ENCODE data around the gene CD47. TPM values are rescaled to one million over a fixed set of nuclear protein-coding genes. Genes with fewer than 3 reads are reported as not detected.

CD47 gene
- total RNA-seq, 1 donor from 2014 or later: 102 TPM

GRCh38 chr3:108035751-108036150 lies 55.1 kb downstream of the CD47 start:
- Mint-ChIP-seq H3K27me3 (ENCODE audit: insufficient read depth, low read depth) (peaks cover 7% of the 10 kb centered on the region), H3K9me3 (no peaks in the 10 kb centered on the region), H3K4me3 (no peak overlapping the region), H3K4me1 (peaks cover 37% of the 10 kb centered on the region), H3K27ac (no peak overlapping the region), H3K36me3 (no peaks in the 10 kb centered on the region)
- no peak overlapping the region for H2AFZ ChIP-seq (replicated peaks)
- H3K79me2 ChIP-seq (ENCODE audit: low read depth): no peaks in the 10 kb centered on the region
- H3K9me3 ChIP-seq (ENCODE audit: low read depth): no peaks in the 10 kb centered on the region
- TF ChIP-seq EZH2 (IDR thresholded peaks at IDR 0.05): no peak
- H3K27me3 ChIP-seq: no peaks in the 10 kb centered on the region
- no peaks in the 10 kb centered on the region for H3F3A ChIP-seq (ENCODE audit: low read depth)
- H4K20me1 ChIP-seq (ENCODE audit: low read depth): no peaks in the 10 kb centered on the region
- H3K4me2 ChIP-seq: no peak overlapping the region
- DNase-seq (ENCODE audit: low spot score): no peak
- peaks cover 9% of the 10 kb centered on the region for H3K4me1 ChIP-seq
- H3K4me3 ChIP-seq: no peak overlapping the region
- H3K9ac ChIP-seq: no peak overlapping the region
- H3K36me3 ChIP-seq: no peaks in the 10 kb centered on the region
- no peak overlapping the region for H3K27ac ChIP-seq

GRCh38 chr3:108031895-108032294 lies 58.9 kb downstream of the CD47 start:
- H3K36me3 ChIP-seq: no peaks in the 10 kb centered on the region
- peaks cover 7% of the 10 kb centered on the region for H3K27me3 Mint-ChIP-seq (ENCODE audit: insufficient read depth, low read depth)
- no peaks in the 10 kb centered on the region for H3K36me3 Mint-ChIP-seq
- no peak overlapping the region for H3K27ac ChIP-seq
- no peaks in the 10 kb centered on the region for H4K20me1 ChIP-seq (ENCODE audit: low read depth)
- peaks cover 3% of the 10 kb centered on the region for H3K4me1 ChIP-seq
- no peak overlapping the region for H3K4me2 ChIP-seq
- H3K9ac ChIP-seq: no peak overlapping the region
- TF ChIP-seq EZH2 (IDR thresholded peaks at IDR 0.05): no peak
- TF ChIP-seq EZH2phosphoT487 (IDR thresholded peaks at IDR 0.05): no peak
- TF ChIP-seq CTCF (IDR thresholded peaks at IDR 0.05): no peak
- H3K4me3 ChIP-seq: no peak overlapping the region
- H3K79me2 ChIP-seq (ENCODE audit: low read depth): no peaks in the 10 kb centered on the region
- peaks cover 11% of the 10 kb centered on the region for H3K4me1 Mint-ChIP-seq
- DNase-seq (ENCODE audit: low spot score): no peak
- H3K9me3 Mint-ChIP-seq: peaks cover 8% of the 10 kb centered on the region
- no peak overlapping the region for H3K27ac Mint-ChIP-seq
- no peaks in the 10 kb centered on the region for H3K9me3 ChIP-seq (ENCODE audit: low read depth)
- no peak overlapping the region for H2AFZ ChIP-seq (replicated peaks)
- no peak overlapping the region for H3K4me3 Mint-ChIP-seq
- no peaks in the 10 kb centered on the region for H3K27me3 ChIP-seq
- no peaks in the 10 kb centered on the region for H3F3A ChIP-seq (ENCODE audit: low read depth)

- H3K36me3 Mint-ChIP-seq: no peaks in the 10 kb centered on the region
- no peak overlapping the region for H3K4me3 Mint-ChIP-seq
- no peak overlapping the region for H3K4me3 ChIP-seq
- no peak overlapping the region for H3K4me2 ChIP-seq
- H4K20me1 ChIP-seq (ENCODE audit: low read depth): no peaks in the 10 kb centered on the region
- H3K9me3 ChIP-seq (ENCODE audit: low read depth): no peaks in the 10 kb centered on the region
- H3K27ac ChIP-seq: no peak overlapping the region
- DNase-seq (ENCODE audit: low spot score): no peak
- no peak overlapping the region for H2AFZ ChIP-seq (replicated peaks)
- no peaks in the 10 kb centered on the region for H3K79me2 ChIP-seq (ENCODE audit: low read depth)
- H3K27me3 ChIP-seq: no peaks in the 10 kb centered on the region
- H3K27ac Mint-ChIP-seq: no peak overlapping the region
- peaks cover 3% of the 10 kb centered on the region for H3K4me1 ChIP-seq
- peaks cover 10% of the 10 kb centered on the region for H3K9me3 Mint-ChIP-seq
- no peak overlapping the region for H3K9ac ChIP-seq
- peaks cover 9% of the 10 kb centered on the region for H3K4me1 Mint-ChIP-seq
- peaks cover 7% of the 10 kb centered on the region for H3K27me3 Mint-ChIP-seq (ENCODE audit: insufficient read depth, low read depth)
- no peaks in the 10 kb centered on the region for H3K36me3 ChIP-seq
- no peak for TF ChIP-seq EZH2 (IDR thresholded peaks at IDR 0.05)
- no peak for TF ChIP-seq EZH2phosphoT487 (IDR thresholded peaks at IDR 0.05)
- no peak for TF ChIP-seq CTCF (IDR thresholded peaks at IDR 0.05)
- no peaks in the 10 kb centered on the region for H3F3A ChIP-seq (ENCODE audit: low read depth)
Measured at GRCh38 chr3:108030960-108031359, 59.9 kb downstream of the CD47 start.

GRCh38 chr3:108029466-108029865 lies 61.4 kb downstream of the CD47 start:
- no peak overlapping the region for H3K27ac ChIP-seq
- H3K9ac ChIP-seq: no peak overlapping the region
- Mint-ChIP-seq H3K27ac (no peak overlapping the region), H3K4me3 (no peak overlapping the region), H3K9me3 (peaks cover 10% of the 10 kb centered on the region), H3K4me1 (peaks cover 4% of the 10 kb centered on the region), H3K36me3 (no peaks in the 10 kb centered on the region), H3K27me3 (ENCODE audit: insufficient read depth, low read depth) (peaks cover 7% of the 10 kb centered on the region)
- H3F3A ChIP-seq (ENCODE audit: low read depth): no peaks in the 10 kb centered on the region
- H3K79me2 ChIP-seq (ENCODE audit: low read depth): no peaks in the 10 kb centered on the region
- peaks cover 3% of the 10 kb centered on the region for H3K4me1 ChIP-seq
- H3K4me2 ChIP-seq: no peak overlapping the region
- no peak overlapping the region for H2AFZ ChIP-seq (replicated peaks)
- H3K27me3 ChIP-seq: no peaks in the 10 kb centered on the region
- no peaks in the 10 kb centered on the region for H3K9me3 ChIP-seq (ENCODE audit: low read depth)
- H3K4me3 ChIP-seq: no peak overlapping the region
- no peaks in the 10 kb centered on the region for H3K36me3 ChIP-seq
- no peaks in the 10 kb centered on the region for H4K20me1 ChIP-seq (ENCODE audit: low read depth)
- no peak for DNase-seq (ENCODE audit: low spot score)
- TF ChIP-seq EZH2 (IDR thresholded peaks at IDR 0.05) (no peak), EZH2phosphoT487 (IDR thresholded peaks at IDR 0.05) (no peak), CTCF (IDR thresholded peaks at IDR 0.05) (no peak)
